Peyer's patch (tissue), 4 donors: ENCODE results near the gene ZNF346.

Experiments
- CTCF ChIP-seq, 6 experiments: fragments of 450-650 bp in 4 of 6; fragments of 200-600 bp in 2 of 6; sonication (generic) in 1 of 6; IDR thresholded peaks; one replicate each; pipeline ENCODE4 v1.5.1; 2017 to 2019; ENCODE audit warnings: antibody characterized with exemption in 6 of 6, mild to moderate bottlenecking in 3 of 6, moderate library complexity in 1 of 6
- POLR2A ChIP-seq, 2 donors: fragments of 450-650 bp; IDR thresholded peaks; one replicate each; pipeline ENCODE4 v1.5.1; 2017; ENCODE audit warnings: antibody characterized with exemption in 2 of 2, mild to moderate bottlenecking in 2 of 2, moderate library complexity in 2 of 2

GRCh38 chr5:177023303-177023664, 788 bp downstream of the ZNF346 start:
- TF ChIP-seq POLR2A (IDR thresholded peaks at IDR 0.05) = no peak
- no peak for TF ChIP-seq CTCF (IDR thresholded peaks at IDR 0.05)
